K562 (cell line): Measurements from ENCODE around the gene RRH. TPM values are rescaled to one million over a fixed set of nuclear protein-coding genes. Genes with fewer than 3 reads are reported as not detected.

Experiments used
- ATF6 ChIP-seq: sonication (generic); formaldehyde crosslinking; IDR thresholded peaks from 2 replicates; pipeline ENCODE4 v1.4.0; 2020; ENCODE audit warnings: mild to moderate bottlenecking, missing genetic modification reagents
- COPS2 ChIP-seq: fragments of 450-650 bp; conservative IDR thresholded peaks from 2 replicates; pipeline ENCODE4 v1.6.1; 2016; ENCODE audit warnings: mild to moderate bottlenecking, moderate library complexity
- FOSL1 ChIP-seq: fragments of 200-800 bp; sonication (Bioruptor generic); conservative IDR thresholded peaks from 2 replicates; pipeline ENCODE4 v1.6.1; 2016; ENCODE audit warnings: missing genetic modification characterization, missing compliant biosample characterization
- HBP1 ChIP-seq: fragments of 450-650 bp; formaldehyde crosslinking; IDR thresholded peaks from 2 replicates; pipeline ENCODE4 v1.4.0; 2022; ENCODE audit warnings: missing genetic modification characterization
- HNRNPK ChIP-seq: fragments of 200-400 bp; formaldehyde crosslinking; IDR thresholded peaks from one replicate; pipeline ENCODE4 v1.6.1; 2018; ENCODE audit warnings: mild to moderate bottlenecking, low read depth, low read length; ENCODE audit not compliant: poor library complexity, severe bottlenecking
- KLF10 ChIP-seq: fragments of 250-450 bp; sonication (Bioruptor Pico); IDR thresholded peaks from 2 replicates; pipeline ENCODE4 v1.6.1; 2021; ENCODE audit warnings: matching md5 sums
- L3MBTL2 ChIP-seq: fragments of 450-650 bp; IDR thresholded peaks from 2 replicates; pipeline ENCODE4 v1.6.1; 2016; ENCODE audit warnings: mild to moderate bottlenecking, moderate library complexity
- MAFG ChIP-seq: fragments of 450-650 bp; conservative IDR thresholded peaks from 2 replicates; pipeline ENCODE4 v1.6.1; 2016; ENCODE audit warnings: missing genetic modification characterization, missing compliant biosample characterization
- MEIS2 ChIP-seq: fragments of 450-650 bp; IDR thresholded peaks from 2 replicates; pipeline ENCODE4 v1.6.1; 2014; ENCODE audit warnings: mild to moderate bottlenecking; ENCODE audit not compliant: partially characterized antibody
- NR2C1 ChIP-seq, 2 experiments: fragments of 450-650 bp; IDR thresholded peaks; 2 replicates each; pipeline ENCODE4 v1.6.1; 2017; ENCODE audit warnings: mild to moderate bottlenecking in 2 of 2, antibody characterized with exemption in 1 of 2, inconsistent platforms in 1 of 2, missing compliant biosample characterization in 1 of 2, missing genetic modification characterization in 1 of 2
- NRF1 ChIP-seq, 2 experiments: fragments of 450-650 bp; IDR thresholded peaks in 1 of 2; conservative IDR thresholded peaks in 1 of 2; 2 replicates each; pipeline ENCODE4 v1.6.1; 2014; ENCODE audit warnings: mild to moderate bottlenecking in 2 of 2
- PML ChIP-seq: IDR thresholded peaks from 2 replicates; pipeline ENCODE4 v1.6.1; 2012; ENCODE audit warnings: low read length, inconsistent platforms
- PRPF4 ChIP-seq: fragments of 200-400 bp; formaldehyde crosslinking; IDR thresholded peaks from one replicate; pipeline ENCODE4 v1.6.1; 2017; ENCODE audit warnings: low read length, low read depth, mild to moderate bottlenecking; ENCODE audit not compliant: insufficient read depth, poor library complexity, severe bottlenecking
- SOX6 ChIP-seq: fragments of 450-650 bp; IDR thresholded peaks from 2 replicates; pipeline ENCODE4 v1.6.1; 2014; ENCODE audit warnings: mild to moderate bottlenecking
- TSC22D4 ChIP-seq: fragments of 450-650 bp; IDR thresholded peaks from 2 replicates; pipeline ENCODE4 v1.6.1; 2016; ENCODE audit warnings: missing genetic modification characterization, missing biosample characterization, control low read depth
- ZC3H11A ChIP-seq: IDR thresholded peaks from 2 replicates; pipeline ENCODE4 v1.6.1; 2012; ENCODE audit warnings: low read depth, low read length, improper control_type of control experiment
- ZNF239 ChIP-seq: fragments of 250-450 bp; sonication (Bioruptor Pico); IDR thresholded peaks from 2 replicates; pipeline ENCODE4 v1.4.0; 2020; ENCODE audit warnings: mild to moderate bottlenecking
- ZNF584 ChIP-seq: fragments of 200-800 bp; sonication (Bioruptor generic); IDR thresholded peaks from 2 replicates; pipeline ENCODE4 v1.6.1; 2016; ENCODE audit warnings: low read depth, mild to moderate bottlenecking, missing genetic modification characterization, missing compliant biosample characterization
- ZNF586 ChIP-seq: fragments of 450-650 bp; formaldehyde crosslinking; conservative IDR thresholded peaks from 2 replicates; pipeline ENCODE4 v1.4.0; 2020; ENCODE audit warnings: mild to moderate bottlenecking, moderate library complexity
- polyA plus RNA-seq, 8 experiments: library from polyadenylated mRNA; depleted of rRNA in 4 of 8; stranded (reverse) in 5 of 8; unstranded in 3 of 8; fragments of >200 nt; fragmentation: Nextera tagmentation in 2 of 8; fragmentation: Illumina TruSeq in 1 of 8; extraction: Ambion mirVana in 2 of 8; extraction: Trizol in 1 of 8; gene quantifications; 2 replicates each; pipeline versions ENCODE4 v1.2.1 to v1.2.3, GENCODE V29; 2011 to 2014; ENCODE audit warnings: inconsistent platforms in 1 of 8, missing spikeins in 1 of 8
- total RNA-seq, 7 experiments: library from RNA; depleted of rRNA in 6 of 7; stranded (reverse); fragments of >200 nt in 6 of 7; fragmentation: Illumina TruSeq in 2 of 7; extraction: Trizol in 2 of 7; gene quantifications; 2 replicates each; pipeline versions ENCODE4 v1.2.1 to v1.2.3, GENCODE V29; 2011 to 2021; ENCODE audit warnings: low replicate concordance in 1 of 7
- TF ChIP-seq, protein P1 (sequence below): sonication (generic); formaldehyde crosslinking; IDR thresholded peaks from 2 replicates; pipeline ENCODE4 v1.8.0; 2022; ENCODE audit warnings: missing genetic modification reagents, mild to moderate bottlenecking, borderline replicate concordance

The RRH gene
- total and polyA plus RNA-seq, 9 of the 15 experiments (the other 6 are each of a cell fraction or from before 2014, with no cell fraction given), result 0.04 to 0.31 (median 0.12) TPM; not detected in 3

DNA sequence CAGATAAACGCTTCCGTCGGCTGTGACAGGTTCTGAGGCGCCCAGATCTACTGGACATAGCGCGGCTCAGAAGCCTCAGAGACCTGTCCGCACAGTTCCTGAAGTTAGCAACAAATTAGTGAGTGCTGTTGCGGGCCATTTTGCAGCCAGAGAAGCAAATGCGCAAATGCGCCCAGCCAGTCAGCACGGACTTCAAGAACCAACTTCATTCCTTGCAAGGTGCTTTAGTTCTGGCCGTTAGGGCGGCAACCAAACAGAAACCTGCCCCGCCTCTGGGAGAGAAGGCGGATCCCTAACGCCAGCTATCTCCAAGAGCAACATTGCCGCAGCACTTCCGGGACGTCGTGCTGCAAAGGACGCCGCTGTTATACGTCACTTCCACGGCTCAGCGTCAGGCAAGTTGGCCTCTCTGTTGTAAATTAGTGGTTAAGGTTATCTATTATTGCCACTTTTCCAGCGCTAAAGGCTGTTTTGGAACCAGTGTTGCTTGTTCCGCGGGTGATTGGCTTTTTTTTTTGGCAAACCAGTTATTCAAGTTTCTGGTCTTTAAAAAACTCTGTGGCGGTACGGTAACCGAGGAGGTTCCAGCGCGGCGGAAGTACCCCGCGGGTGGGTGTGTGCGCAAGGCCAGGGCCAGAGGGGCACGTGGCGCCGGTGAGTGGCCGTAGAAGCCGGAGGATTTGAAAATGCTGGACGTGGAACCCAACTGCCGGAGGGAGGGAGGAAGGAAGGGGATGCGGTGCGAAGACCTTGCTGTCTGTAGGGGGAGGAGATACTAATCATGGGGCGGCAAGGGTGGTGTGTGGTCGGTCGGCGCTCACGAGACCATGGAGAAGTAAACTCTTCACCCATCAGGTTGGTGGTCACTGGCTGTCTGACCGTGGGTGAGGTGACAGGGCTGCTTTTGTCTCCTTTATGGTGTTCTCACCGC, 12.4 kb upstream of the RRH start, which contains the start of gene GAR1 (continued):
- TF ChIP-seq HBP1 (peak; percentile 39; the same call in 1 of the 2 replicates), ZNF584 (CRISPR knock-in tag) (no peak), PRPF4 (no peak), ATF6 (CRISPR knock-in tag) (no peak), ZC3H11A (0 out of 2 replicates have a peak, but pooled peaks have one; percentile 56), PML (peak; percentile 85), FOSL1 (tag) (peak; percentile 26), NR2C1 (IDR thresholded peaks at IDR 0.05) (peak; percentile 67; the same call in 1 of the 2 replicates), NR2C1 (tag; IDR thresholded peaks at IDR 0.05) (peak; percentile 72), TSC22D4 (no peak), HNRNPK (no peak), L3MBTL2 (peak; percentile 70), COPS2 (no peak), ZNF586 (CRISPR knock-in tag) (no peak), KLF10 (CRISPR knock-in tag) (no peak), ZNF239 (CRISPR knock-in tag) (no peak), MEIS2 (no peak), MAFG (tag) (no peak), SOX6 (peak; percentile 63), NRF1 (conservative IDR thresholded peaks at IDR 0.05 in 1 of 2, IDR thresholded peaks at IDR 0.05 in 1 of 2) (peak; percentile 67 to 75)
- TF ChIP-seq, protein P1, sequence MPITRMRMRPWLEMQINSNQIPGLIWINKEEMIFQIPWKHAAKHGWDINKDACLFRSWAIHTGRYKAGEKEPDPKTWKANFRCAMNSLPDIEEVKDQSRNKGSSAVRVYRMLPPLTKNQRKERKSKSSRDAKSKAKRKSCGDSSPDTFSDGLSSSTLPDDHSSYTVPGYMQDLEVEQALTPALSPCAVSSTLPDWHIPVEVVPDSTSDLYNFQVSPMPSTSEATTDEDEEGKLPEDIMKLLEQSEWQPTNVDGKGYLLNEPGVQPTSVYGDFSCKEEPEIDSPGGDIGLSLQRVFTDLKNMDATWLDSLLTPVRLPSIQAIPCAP (CRISPR knock-in tag), result no peak
